ENCODE data around the gene LMNB1.

DNA sequence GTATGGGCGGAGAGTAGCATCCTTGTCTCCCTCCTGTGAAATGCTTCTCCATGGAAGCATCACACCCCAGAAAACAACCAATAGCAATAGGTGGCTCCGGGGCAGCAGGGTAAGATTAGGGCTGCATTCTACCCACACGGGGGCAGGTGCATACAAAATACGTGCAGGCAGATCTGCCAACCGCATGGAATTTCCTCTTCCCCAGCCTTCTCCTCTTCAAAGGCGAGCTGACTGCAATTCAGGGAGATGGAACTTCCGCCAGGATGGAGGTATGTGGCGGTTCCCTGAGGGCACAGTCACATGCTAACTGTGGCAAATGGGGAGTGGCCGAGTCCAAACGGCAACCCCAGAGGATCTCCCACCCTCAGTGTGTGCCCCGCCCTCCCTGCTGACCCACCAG, 81.5 kb downstream of the LMNB1 start:
- TF ChIP-seq, protein P1, sequence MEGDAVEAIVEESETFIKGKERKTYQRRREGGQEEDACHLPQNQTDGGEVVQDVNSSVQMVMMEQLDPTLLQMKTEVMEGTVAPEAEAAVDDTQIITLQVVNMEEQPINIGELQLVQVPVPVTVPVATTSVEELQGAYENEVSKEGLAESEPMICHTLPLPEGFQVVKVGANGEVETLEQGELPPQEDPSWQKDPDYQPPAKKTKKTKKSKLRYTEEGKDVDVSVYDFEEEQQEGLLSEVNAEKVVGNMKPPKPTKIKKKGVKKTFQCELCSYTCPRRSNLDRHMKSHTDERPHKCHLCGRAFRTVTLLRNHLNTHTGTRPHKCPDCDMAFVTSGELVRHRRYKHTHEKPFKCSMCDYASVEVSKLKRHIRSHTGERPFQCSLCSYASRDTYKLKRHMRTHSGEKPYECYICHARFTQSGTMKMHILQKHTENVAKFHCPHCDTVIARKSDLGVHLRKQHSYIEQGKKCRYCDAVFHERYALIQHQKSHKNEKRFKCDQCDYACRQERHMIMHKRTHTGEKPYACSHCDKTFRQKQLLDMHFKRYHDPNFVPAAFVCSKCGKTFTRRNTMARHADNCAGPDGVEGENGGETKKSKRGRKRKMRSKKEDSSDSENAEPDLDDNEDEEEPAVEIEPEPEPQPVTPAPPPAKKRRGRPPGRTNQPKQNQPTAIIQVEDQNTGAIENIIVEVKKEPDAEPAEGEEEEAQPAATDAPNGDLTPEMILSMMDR (conservative IDR thresholded peaks at IDR 0.05) = no peak
- TF ChIP-seq ZFX (IDR thresholded peaks at IDR 0.05) = no peak
